Prostate gland (tissue), 2 donors: Measurements from ENCODE around the gene TOR1B. TPM values are rescaled to one million over a fixed set of nuclear protein-coding genes. Genes with fewer than 3 reads are reported as not detected.

Experiments used
- DNase-seq: peaks from one replicate; pipeline ENCODE4 v3.0.0-alpha.2; 2019; ENCODE audit warnings: low spot score
- H3K27ac ChIP-seq, 2 donors: fragments of 200-600 bp; sonication (generic); 2 replicates each; pipeline ENCODE4 v1.5.1; 2017 to 2019
- H3K27me3 ChIP-seq: fragments of 200-600 bp; sonication (generic); replicated peaks from 2 replicates; pipeline ENCODE4 v1.5.1; 2019; ENCODE audit not compliant: insufficient read depth
- H3K36me3 ChIP-seq, 2 donors: fragments of 200-600 bp; sonication (generic); 1 replicate in 1 of 2; 2 replicates in 1 of 2; pipeline versions ENCODE4 v1.5.1 to v1.8.1; 2017 to 2019
- H3K4me1 ChIP-seq: fragments of 200-600 bp; sonication (generic); replicated peaks from 2 replicates; pipeline ENCODE4 v1.5.1; 2019
- H3K4me3 ChIP-seq, 2 donors: fragments of 200-600 bp; sonication (generic); 2 replicates each; pipeline ENCODE4 v1.5.1; 2017 to 2019
- H3K9me3 ChIP-seq: fragments of 200-600 bp; sonication (generic); 2 replicates; pipeline ENCODE4 v1.5.1; 2017
- POLR2A ChIP-seq: fragments of 450-650 bp; IDR thresholded peaks from one replicate; pipeline ENCODE4 v1.6.1; 2016; ENCODE audit warnings: antibody characterized with exemption, mild to moderate bottlenecking
- POLR2AphosphoS5 ChIP-seq: sonication (generic); formaldehyde crosslinking; IDR thresholded peaks from one replicate; pipeline ENCODE4 v1.6.1; 2017; ENCODE audit warnings: antibody characterized with exemption
- WGBS: methylation state at CpG from one replicate; pipeline ENCODE4 v1.1.5; 2018; 5-methylcytosine and 5-hydroxymethylcytosine counted together
- intact Hi-C: fragments of 100-400 bp; cut with DNase I; formaldehyde crosslinking; loops from one replicate; pipeline ENCODE4 v1.14.2; 2022
- total RNA-seq, 2 donors: library from RNA; depleted of rRNA; stranded (reverse); fragments of >200 nt; gene quantifications; one replicate each; pipeline ENCODE4 v1.1.0, GENCODE V29; 2016
- TF ChIP-seq, protein P1 (sequence below), 4 experiments: fragments of 200-600 bp in 2 of 4; fragments of 450-650 bp in 2 of 4; sonication (generic) in 2 of 4; IDR thresholded peaks; 1 replicate in 3 of 4; 2 replicates in 1 of 4; pipeline ENCODE4 v1.5.1; 2016 to 2019; ENCODE audit warnings: antibody characterized with exemption in 4 of 4, mild to moderate bottlenecking in 2 of 4, moderate library complexity in 2 of 4

The TOR1B gene
- total RNA-seq, 2 donors from 2014 or later: 31.4 to 35.7 TPM

DNA sequence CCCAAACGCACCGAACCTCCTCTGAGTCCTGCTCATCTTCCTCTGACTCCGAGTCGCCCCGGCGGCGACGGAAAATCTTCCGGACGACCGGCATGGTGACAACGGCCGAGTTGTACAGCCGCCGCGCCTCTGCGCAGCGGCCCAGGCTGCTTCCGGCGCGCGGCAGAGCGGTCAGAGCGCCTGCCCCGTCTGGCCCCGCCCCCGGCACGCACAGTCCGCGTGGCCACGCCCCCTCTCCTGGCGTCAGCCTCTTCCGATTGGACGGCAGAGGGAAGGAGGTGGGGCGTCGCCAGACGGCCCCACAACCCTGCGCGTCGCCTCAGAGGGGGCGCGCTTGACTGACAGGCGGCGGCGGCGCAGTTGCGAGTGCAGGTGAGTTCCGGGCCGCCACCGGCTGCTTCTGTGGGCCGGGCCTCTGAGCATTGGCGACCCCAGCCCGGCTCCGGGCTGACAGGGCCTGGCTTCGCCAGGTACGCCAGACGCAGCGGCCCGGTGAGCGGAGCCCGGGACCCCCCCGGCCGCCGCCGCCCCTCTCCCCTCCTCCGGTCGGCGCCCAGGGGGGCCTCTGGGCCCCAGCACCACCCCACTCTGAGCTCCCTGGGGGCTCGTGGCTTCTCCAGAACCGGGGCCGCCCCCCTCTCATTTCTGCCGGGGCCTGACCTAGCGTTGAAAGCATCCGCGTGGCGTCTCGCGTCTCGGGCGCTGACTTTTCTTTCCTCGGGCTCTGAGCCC is 32.3 kb downstream of the TOR1B start, which contains the start of the genes C9orf78 and USP20:
Gene C9orf78 (minus strand): TSS at position 148 of the 732 bp plus-strand sequence. CDS start 54 bp downstream, at position 94.
Gene USP20 (plus strand): TSS at position 331 of the 732 bp plus-strand sequence. CDS start 17,098 bp downstream, outside the sequence.
- intact Hi-C loops: loop anchor here (5.0 kb wide), 1 partner anchor 47 kb away; no protein-coding TSS in a partner anchor
- WGBS: under 1% methylated on average over 50 of the region's 81 CpGs
- Histone ChIP-seq H3K27ac (peak within 1 kb of the TSS; percentile 84 to 90), H3K4me1 (no peaks in the 10 kb centered on the region), H3K9me3 (no peaks in the 10 kb centered on the region), H3K36me3 (no peaks in the 10 kb centered on the region), H3K27me3 (no peaks in the 10 kb centered on the region), H3K4me3 (peak within 1 kb of the TSS; percentile 97 to 99)
- DNase-seq: peak; percentile 96
- TF ChIP-seq, protein P1, sequence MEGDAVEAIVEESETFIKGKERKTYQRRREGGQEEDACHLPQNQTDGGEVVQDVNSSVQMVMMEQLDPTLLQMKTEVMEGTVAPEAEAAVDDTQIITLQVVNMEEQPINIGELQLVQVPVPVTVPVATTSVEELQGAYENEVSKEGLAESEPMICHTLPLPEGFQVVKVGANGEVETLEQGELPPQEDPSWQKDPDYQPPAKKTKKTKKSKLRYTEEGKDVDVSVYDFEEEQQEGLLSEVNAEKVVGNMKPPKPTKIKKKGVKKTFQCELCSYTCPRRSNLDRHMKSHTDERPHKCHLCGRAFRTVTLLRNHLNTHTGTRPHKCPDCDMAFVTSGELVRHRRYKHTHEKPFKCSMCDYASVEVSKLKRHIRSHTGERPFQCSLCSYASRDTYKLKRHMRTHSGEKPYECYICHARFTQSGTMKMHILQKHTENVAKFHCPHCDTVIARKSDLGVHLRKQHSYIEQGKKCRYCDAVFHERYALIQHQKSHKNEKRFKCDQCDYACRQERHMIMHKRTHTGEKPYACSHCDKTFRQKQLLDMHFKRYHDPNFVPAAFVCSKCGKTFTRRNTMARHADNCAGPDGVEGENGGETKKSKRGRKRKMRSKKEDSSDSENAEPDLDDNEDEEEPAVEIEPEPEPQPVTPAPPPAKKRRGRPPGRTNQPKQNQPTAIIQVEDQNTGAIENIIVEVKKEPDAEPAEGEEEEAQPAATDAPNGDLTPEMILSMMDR (IDR thresholded peaks at IDR 0.05): peak in 2 of 4 experiments; percentile 8 to 18
- TF ChIP-seq POLR2AphosphoS5 (peak; percentile 92), POLR2A (peak; percentile 89)

DNA sequence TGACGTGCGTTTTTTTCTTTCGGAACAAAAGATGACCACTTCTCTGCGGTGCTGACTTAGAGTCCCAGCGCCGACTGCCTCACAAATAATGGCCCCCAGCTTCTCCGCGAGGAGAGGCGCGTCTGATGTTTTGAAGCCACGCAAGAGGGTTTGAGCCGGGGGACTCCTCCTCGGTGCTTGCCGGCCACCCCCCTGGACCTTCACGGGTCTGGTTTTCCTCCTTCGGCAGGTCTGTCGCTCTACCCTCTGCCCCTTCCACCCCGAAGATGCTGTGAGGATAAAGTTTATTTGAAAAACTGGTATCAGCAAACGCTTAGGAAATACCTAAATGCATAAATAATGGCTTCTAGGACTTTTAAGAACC is 32.9 kb downstream of the TOR1B start:
- H3K27ac ChIP-seq: peak overlapping the region; percentile 84 to 90
- WGBS: under 1% methylated on average over 19 of the region's 19 CpGs
- no peaks in the 10 kb centered on the region for H3K9me3 ChIP-seq
- TF ChIP-seq POLR2AphosphoS5: no peak
- TF ChIP-seq, protein P1 (IDR thresholded peaks at IDR 0.05): no peak
- TF ChIP-seq POLR2A: no peak
- H3K4me3 ChIP-seq: peak overlapping the region; percentile 97 to 99
- no peaks in the 10 kb centered on the region for H3K36me3 ChIP-seq
- H3K4me1 ChIP-seq: no peaks in the 10 kb centered on the region
- intact Hi-C loops: loop anchor here (5.0 kb wide), 1 partner anchor 46 kb away; no protein-coding TSS in a partner anchor
- DNase-seq: no peak
- no peaks in the 10 kb centered on the region for H3K27me3 ChIP-seq

DNA sequence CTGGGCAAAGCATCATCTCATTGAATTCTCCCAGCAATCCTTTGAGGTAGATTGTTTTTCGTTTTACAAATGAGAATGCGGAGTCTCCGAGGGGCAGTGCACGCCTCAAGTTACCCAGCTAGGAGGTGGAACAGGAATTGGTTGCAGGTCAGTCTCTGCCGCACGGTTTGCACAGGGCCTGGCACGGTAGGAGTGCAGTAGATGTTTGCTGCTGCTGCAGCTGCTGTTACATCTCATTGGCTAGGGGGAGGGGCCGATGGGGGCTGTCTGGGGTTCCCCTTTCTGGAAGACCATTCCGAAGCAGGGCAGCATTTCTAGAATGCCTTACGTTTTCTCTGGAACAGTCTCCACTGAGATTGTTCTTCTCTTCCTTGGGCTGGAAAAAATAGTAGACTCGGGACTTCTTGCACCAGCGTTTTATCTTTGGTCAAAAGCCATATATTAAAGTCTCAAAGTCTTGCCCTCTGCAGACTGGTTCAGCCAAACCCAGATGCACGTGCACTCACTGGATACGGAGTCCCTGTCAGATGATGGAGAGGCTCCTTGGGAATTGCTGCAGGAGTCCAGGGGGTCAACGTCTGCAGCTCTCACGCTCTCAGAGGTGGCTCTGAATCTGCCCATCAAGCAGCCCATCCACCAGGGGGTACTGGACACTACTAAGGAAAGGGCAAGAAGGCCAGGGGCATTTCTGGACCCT is 33.5 kb downstream of the TOR1B start:
- H3K9me3 ChIP-seq: no peaks in the 10 kb centered on the region
- intact Hi-C loops: loop anchor here (5.0 kb wide), 1 partner anchor 46 kb away; no protein-coding TSS in a partner anchor
- no peak for TF ChIP-seq POLR2A
- TF ChIP-seq, protein P1 (IDR thresholded peaks at IDR 0.05): no peak
- TF ChIP-seq POLR2AphosphoS5: no peak
- H3K36me3 ChIP-seq: no peaks in the 10 kb centered on the region
- 28% methylated on average over 16 of the region's 16 CpGs for WGBS
- peak overlapping the region; percentile 97 to 99 for H3K4me3 ChIP-seq
- DNase-seq: no peak
- peak overlapping the region; percentile 84 to 90 for H3K27ac ChIP-seq
- no peaks in the 10 kb centered on the region for H3K4me1 ChIP-seq
- no peaks in the 10 kb centered on the region for H3K27me3 ChIP-seq

DNA sequence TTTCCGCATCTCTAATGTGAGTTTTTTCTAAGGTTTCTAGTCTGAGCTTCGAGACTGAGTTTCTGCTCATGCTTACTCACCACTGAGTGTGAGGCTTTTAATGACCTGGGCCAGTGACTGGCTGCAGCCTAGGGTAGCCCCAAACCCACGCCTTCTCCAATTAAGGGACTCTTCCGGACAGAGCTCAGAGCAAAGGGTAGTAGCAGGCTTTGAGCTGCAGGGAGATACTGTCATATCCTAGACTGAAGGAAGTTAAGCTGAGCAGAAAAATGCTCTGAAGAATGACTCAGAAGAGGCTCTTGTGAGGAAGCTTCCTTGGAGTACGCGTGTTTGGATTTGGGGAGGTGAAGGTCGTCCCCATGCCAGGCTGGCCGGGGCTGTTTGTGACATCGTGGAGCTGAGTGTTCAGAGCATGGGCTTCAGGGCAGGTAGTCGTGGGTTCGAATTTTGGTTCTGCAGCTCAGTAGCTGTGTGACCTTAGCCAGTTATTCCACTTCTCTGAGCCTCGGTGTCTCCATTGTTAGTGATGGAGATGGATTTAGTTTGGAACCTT is 35.8 kb downstream of the TOR1B start:
- intact Hi-C loops: loop anchor here (5.0 kb wide), 1 partner anchor 44 kb away; no protein-coding TSS in a partner anchor
- Histone ChIP-seq H3K9me3 (no peaks in the 10 kb centered on the region), H3K27ac (no peak overlapping the region), H3K36me3 (no peaks in the 10 kb centered on the region), H3K27me3 (no peaks in the 10 kb centered on the region), H3K4me1 (no peaks in the 10 kb centered on the region), H3K4me3 (no peak overlapping the region)
- TF ChIP-seq POLR2AphosphoS5 (no peak), POLR2A (no peak)
- TF ChIP-seq, protein P1 (IDR thresholded peaks at IDR 0.05): no peak
- DNase-seq: no peak
- 84% methylated on average over 12 of the region's 12 CpGs for WGBS
